Keratinocyte (primary cell): ENCODE data around the gene SUMO1. TPM values are rescaled to one million over a fixed set of nuclear protein-coding genes. Genes with fewer than 3 reads are reported as not detected.
A peak's percentile ranks its signal among the peaks of the same experiment; 100 is the strongest.

Source experiments
- DNase-seq: peaks from one replicate; pipeline ENCODE4 v3.0.0-alpha.2; 2011; ENCODE audit warnings: low read depth, missing footprints, low spot score
- FAIRE-seq: peaks from 2 replicates; lab custom pipeline; 2011; peaks lifted over from hg19 to GRCh38; lab: Jason Lieb, UNC
- H2AFZ ChIP-seq: 2 replicates; pipeline ENCODE4 v1.6.0; 2012; ENCODE audit warnings: low read length, control low read depth, inconsistent platforms; ENCODE audit not compliant: control insufficient read depth
- H3K27ac ChIP-seq: 2 replicates; pipeline ENCODE4 v1.5.1; 2011; ENCODE audit warnings: low read length; ENCODE audit not compliant: control insufficient read depth, insufficient read depth
- H3K27me3 ChIP-seq: 3 replicates; pipeline ENCODE4 v1.6.0; 2011; ENCODE audit warnings: low read length; ENCODE audit not compliant: control insufficient read depth, insufficient read depth; ENCODE audit errors: extremely low read depth
- H3K36me3 ChIP-seq, 2 experiments: 2 replicates in 1 of 2; 3 replicates in 1 of 2; pipeline ENCODE4 v1.5.1; 2011; ENCODE audit warnings: low read length in 2 of 2, mild to moderate bottlenecking in 1 of 2; ENCODE audit not compliant: control insufficient read depth in 2 of 2, insufficient read depth in 2 of 2; ENCODE audit errors: extremely low read depth in 1 of 2
- H3K4me1 ChIP-seq: 3 replicates; pipeline ENCODE4 v1.5.1; 2011; ENCODE audit warnings: low read length; ENCODE audit not compliant: control insufficient read depth, insufficient read depth; ENCODE audit errors: extremely low read depth
- H3K4me2 ChIP-seq: 3 replicates; pipeline ENCODE4 v1.6.0; 2011; ENCODE audit warnings: low read depth, low read length; ENCODE audit not compliant: control insufficient read depth, insufficient read depth; ENCODE audit errors: extremely low read depth
- H3K4me3 ChIP-seq, 3 experiments: fragments of 200-600 bp in 1 of 3; sonication (generic) in 1 of 3; 2 replicates in 2 of 3; 3 replicates in 1 of 3; pipeline ENCODE4 v1.5.1; 2011 to 2016; ENCODE audit warnings: low read length in 3 of 3, mild to moderate bottlenecking in 3 of 3, control low read depth in 2 of 3, inconsistent platforms in 1 of 3, low read depth in 1 of 3, mixed read lengths in 1 of 3, mixed run types in 1 of 3, moderate library complexity in 1 of 3; ENCODE audit not compliant: control insufficient read depth in 2 of 3, insufficient read depth in 2 of 3; ENCODE audit errors: extremely low read depth in 1 of 3
- H3K79me2 ChIP-seq: 2 replicates; pipeline ENCODE4 v1.6.0; 2012; ENCODE audit warnings: low read length; ENCODE audit not compliant: control insufficient read depth, insufficient read depth
- H3K9ac ChIP-seq: 3 replicates; pipeline ENCODE4 v1.6.0; 2011; ENCODE audit warnings: low read length; ENCODE audit not compliant: control insufficient read depth, insufficient read depth; ENCODE audit errors: extremely low read depth
- H3K9me1 ChIP-seq: 3 replicates; pipeline ENCODE4 v1.6.0; 2011; ENCODE audit warnings: low read length; ENCODE audit not compliant: control insufficient read depth, insufficient read depth; ENCODE audit errors: extremely low read depth
- H3K9me3 ChIP-seq: 2 replicates; pipeline ENCODE4 v1.5.1; 2012; ENCODE audit warnings: low read depth, low read length; ENCODE audit not compliant: control insufficient read depth
- H4K20me1 ChIP-seq: 3 replicates; pipeline ENCODE4 v1.6.0; 2011; ENCODE audit warnings: low read length; ENCODE audit not compliant: control insufficient read depth, insufficient read depth; ENCODE audit errors: extremely low read depth
- EZH2 ChIP-seq: IDR thresholded peaks from one replicate; pipeline ENCODE4 v1.6.1; 2012; ENCODE audit warnings: inconsistent platforms, mild to moderate bottlenecking, low read length, moderate library complexity
- dilution Hi-C: fragments of 300-500 bp; cut with MboI; formaldehyde crosslinking; loops from one replicate; pipeline ENCODE4 v1.7.0; 2020; ENCODE audit warnings: low sequenced_read_pairs; ENCODE audit not compliant: extremely low pct_ligation_motif_present
- polyA plus RNA-seq, 5 experiments: library from polyadenylated mRNA; depleted of rRNA in 3 of 5; stranded (reverse) in 3 of 5; stranded (forward) in 1 of 5; unstranded in 1 of 5; fragments of >200 nt; gene quantifications; 1 replicate in 1 of 5; 2 replicates in 3 of 5; 3 replicates in 1 of 5; pipeline versions ENCODE4 v1.2.1 to v1.2.3, GENCODE V29; 2011 to 2012; ENCODE audit warnings: missing spikeins in 2 of 5, low read depth in 1 of 5, low replicate concordance in 1 of 5
- TF ChIP-seq, protein P1 (sequence below), 3 experiments: IDR thresholded peaks in 1 of 3; conservative IDR thresholded peaks in 1 of 3; optimal IDR thresholded peaks in 1 of 3; 2 replicates in 2 of 3; 3 replicates in 1 of 3; pipeline versions ENCODE3 to v1.5.1; 2011; ENCODE audit warnings: low read length in 3 of 3, mild to moderate bottlenecking in 3 of 3, moderate library complexity in 2 of 3, control low read depth in 1 of 3, inconsistent platforms in 1 of 3; ENCODE audit not compliant: insufficient read depth in 2 of 3; ENCODE audit errors: extremely low read depth in 1 of 3

Gene SUMO1
- polyA plus RNA-seq, 1 donor (not counting 4 experiments of a cell fraction or from before 2014, with no cell fraction given): 179 TPM

DNA sequence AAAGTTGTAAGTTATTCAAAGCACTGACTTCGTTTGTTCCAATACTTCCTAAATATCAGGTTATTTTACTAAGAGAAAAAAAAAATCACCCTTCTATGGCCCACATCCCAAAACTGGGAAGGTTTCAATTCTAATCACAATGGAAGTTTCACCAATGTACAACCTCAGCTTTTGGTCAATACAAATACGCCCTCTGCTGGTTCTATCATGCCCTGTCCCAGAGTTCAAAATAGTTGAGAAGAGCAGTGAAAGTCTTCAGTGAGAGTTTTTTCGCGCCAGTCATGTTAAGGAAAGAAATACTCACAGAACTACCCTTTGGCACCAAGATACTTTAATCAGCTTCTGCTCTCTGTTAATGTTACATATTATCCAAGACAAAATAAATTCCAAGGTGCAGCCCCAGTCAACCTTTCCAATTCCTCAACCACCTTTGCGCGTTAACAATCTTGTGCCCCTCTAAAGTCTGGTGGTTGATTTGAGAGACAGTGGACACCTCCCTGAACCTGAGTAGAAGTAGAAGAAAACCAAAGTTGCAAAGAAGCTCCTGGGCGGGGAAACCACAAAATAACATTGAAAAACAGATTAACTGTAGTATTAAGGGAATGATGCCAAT, 59.9 kb downstream of the SUMO1 start:
- peak; percentile 53 for FAIRE-seq

DNA sequence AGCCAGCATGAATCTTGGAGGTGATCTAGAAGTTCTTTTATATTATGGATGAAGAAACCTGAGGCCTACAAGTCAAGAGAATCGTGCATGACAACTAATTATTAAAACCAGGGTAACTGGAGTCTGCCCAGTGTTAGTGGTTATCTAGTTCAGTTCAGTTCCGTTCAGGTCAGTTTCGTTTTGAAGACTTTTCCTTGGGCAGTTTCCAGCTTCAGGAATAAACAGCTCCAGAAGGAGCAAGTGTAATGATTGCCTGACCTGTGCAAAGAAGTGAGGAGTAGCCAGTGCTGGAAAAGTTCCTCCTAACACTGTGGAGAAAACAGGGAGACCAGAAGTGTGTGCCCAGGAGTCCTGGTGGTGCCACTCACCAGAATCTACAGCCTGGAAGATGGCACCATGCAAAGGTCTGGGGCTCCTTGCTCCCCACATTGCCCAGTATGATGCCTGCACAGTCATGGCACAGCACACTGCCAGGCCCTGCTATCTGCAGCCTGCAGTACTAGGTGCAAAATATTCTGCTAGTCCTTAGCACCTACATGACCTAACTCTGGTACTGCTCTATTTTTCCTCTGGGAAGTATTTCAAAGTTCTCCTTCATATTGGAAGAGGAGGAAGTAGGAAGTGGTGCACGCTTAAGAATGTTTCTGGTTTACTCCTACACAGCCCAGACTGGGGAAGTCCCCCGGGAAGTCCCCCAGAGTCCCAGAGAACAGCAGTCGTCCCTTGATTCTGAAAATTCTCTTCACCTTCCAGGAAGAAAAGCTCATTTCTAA, 65.8 kb downstream of the SUMO1 start:
- no peak overlapping the region for H2AFZ ChIP-seq
- TF ChIP-seq, protein P1, sequence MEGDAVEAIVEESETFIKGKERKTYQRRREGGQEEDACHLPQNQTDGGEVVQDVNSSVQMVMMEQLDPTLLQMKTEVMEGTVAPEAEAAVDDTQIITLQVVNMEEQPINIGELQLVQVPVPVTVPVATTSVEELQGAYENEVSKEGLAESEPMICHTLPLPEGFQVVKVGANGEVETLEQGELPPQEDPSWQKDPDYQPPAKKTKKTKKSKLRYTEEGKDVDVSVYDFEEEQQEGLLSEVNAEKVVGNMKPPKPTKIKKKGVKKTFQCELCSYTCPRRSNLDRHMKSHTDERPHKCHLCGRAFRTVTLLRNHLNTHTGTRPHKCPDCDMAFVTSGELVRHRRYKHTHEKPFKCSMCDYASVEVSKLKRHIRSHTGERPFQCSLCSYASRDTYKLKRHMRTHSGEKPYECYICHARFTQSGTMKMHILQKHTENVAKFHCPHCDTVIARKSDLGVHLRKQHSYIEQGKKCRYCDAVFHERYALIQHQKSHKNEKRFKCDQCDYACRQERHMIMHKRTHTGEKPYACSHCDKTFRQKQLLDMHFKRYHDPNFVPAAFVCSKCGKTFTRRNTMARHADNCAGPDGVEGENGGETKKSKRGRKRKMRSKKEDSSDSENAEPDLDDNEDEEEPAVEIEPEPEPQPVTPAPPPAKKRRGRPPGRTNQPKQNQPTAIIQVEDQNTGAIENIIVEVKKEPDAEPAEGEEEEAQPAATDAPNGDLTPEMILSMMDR (optimal IDR thresholded peaks at IDR 0.05 in 1 of 3, IDR thresholded peaks at IDR 0.05 in 1 of 3, conservative IDR thresholded peaks at IDR 0.05 in 1 of 3; ENCODE audit: extremely low read depth in 1 of 3, insufficient read depth in 2 of 3, low read length in 3 of 3): no peak
- TF ChIP-seq EZH2: no peak
- H3K4me3 ChIP-seq: no peak overlapping the region
- H3K9ac ChIP-seq: no peak overlapping the region
- H3K36me3 ChIP-seq: no peaks in the 10 kb centered on the region
- no peaks in the 10 kb centered on the region for H4K20me1 ChIP-seq
- no peaks in the 10 kb centered on the region for H3K79me2 ChIP-seq
- no peaks in the 10 kb centered on the region for H3K27me3 ChIP-seq
- no peak for DNase-seq
- H3K4me1 ChIP-seq: no peaks in the 10 kb centered on the region
- H3K27ac ChIP-seq: no peak overlapping the region
- dilution Hi-C loops: no loop called here
- FAIRE-seq: no peak
- no peak overlapping the region for H3K4me2 ChIP-seq
- no peaks in the 10 kb centered on the region for H3K9me1 ChIP-seq
- no peaks in the 10 kb centered on the region for H3K9me3 ChIP-seq

More for the DNA sequence above, 59.9 kb downstream of the SUMO1 start:
- no peak for DNase-seq
- no peaks in the 10 kb centered on the region for H3K9me1 ChIP-seq
- dilution Hi-C loops: no loop called here
- no peak overlapping the region for H3K9ac ChIP-seq
- no peaks in the 10 kb centered on the region for H3K36me3 ChIP-seq
- H3K4me3 ChIP-seq: no peak overlapping the region
- no peak overlapping the region for H3K4me2 ChIP-seq
- no peaks in the 10 kb centered on the region for H4K20me1 ChIP-seq
- H3K4me1 ChIP-seq: no peaks in the 10 kb centered on the region
- H3K9me3 ChIP-seq: no peaks in the 10 kb centered on the region
- H2AFZ ChIP-seq: no peak overlapping the region
- no peaks in the 10 kb centered on the region for H3K79me2 ChIP-seq
- no peaks in the 10 kb centered on the region for H3K27me3 ChIP-seq
- no peak overlapping the region for H3K27ac ChIP-seq
- TF ChIP-seq, protein P1 (optimal IDR thresholded peaks at IDR 0.05 in 1 of 3, IDR thresholded peaks at IDR 0.05 in 1 of 3, conservative IDR thresholded peaks at IDR 0.05 in 1 of 3; ENCODE audit: extremely low read depth in 1 of 3, insufficient read depth in 2 of 3, low read length in 3 of 3): peak; percentile 60 to 83 (median 64)
- no peak for TF ChIP-seq EZH2
